ENCODE data around the gene DOK7. TPM values are rescaled to one million over a fixed set of nuclear protein-coding genes. Genes with fewer than 3 reads are reported as not detected.

Gene DOK7
- total RNA-seq, 1 experiment from 2014 or later: not detected

DNA sequence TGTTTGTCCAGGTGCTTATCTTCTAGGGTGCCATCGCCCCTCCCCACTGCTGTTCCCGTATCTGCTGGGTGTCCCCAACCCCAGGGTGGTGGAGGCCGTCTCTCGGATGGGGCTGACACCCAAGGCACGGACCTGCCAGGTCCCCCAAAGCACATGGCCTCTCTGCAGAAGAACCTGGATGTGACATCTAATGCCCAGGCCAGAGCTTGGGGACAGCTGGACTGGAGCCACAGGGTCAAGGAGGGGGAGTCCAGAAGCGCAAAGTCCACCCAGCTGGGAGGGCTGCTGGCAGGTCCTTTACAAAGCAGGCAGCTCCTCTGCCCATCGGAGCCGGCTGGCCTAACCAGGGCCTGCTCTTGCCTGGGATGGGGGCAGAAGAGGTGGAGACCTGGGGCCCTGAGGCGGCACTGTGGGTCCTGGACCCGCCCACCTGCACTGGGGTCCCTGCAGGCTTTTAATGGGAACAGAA is 751 bp upstream of the DOK7 start:
- DNase-seq (ENCODE audit: low read depth): no peak

- DNase-seq (ENCODE audit: low read depth): no peak
Measured at GRCh38 chr4:3463556-3464348, 646 bp downstream of the DOK7 start.

GRCh38 chr4:3464349-3464905 is 1.3 kb downstream of the DOK7 start:
- no peak for DNase-seq (ENCODE audit: low read depth)

DNA sequence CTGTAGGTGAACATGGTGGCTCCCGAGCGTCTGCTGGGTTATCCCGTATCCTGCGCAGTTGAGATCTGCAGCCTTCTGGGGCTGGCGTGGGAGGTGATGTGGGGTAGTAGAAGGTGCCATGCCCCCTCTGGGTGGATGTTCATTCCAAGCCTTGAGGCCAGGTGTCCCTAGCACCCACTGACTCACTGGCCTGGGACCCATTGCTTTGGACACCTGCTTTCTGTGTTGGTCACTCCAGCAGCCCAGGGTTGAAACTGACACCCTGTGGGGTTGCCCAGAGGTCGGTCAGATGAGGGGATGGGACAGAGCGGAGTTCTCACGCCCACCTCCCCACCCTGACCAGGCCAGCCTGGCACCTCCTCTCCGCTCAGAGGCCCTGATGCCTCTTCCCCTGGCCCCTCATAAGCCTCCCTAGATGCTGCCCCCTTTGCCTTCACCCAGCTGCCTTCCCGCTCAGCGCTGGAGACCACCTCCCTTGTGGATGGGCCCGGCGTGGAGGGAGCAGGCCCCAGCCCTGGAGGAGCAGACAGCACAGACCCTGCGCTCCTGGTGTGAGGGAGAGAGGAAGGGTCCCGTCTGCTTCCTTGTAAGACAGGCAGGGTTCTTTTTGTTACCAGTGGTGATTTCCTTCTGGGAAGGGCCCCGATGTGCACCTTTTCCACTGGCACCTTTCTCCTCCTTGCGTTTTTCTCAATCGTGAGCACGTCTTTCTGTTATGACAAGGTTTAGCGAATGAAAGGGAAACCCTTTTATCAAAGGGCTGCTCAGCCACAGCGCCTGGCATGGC is 2.0 kb downstream of the DOK7 start:
- DNase-seq (ENCODE audit: low read depth): no peak

DNA sequence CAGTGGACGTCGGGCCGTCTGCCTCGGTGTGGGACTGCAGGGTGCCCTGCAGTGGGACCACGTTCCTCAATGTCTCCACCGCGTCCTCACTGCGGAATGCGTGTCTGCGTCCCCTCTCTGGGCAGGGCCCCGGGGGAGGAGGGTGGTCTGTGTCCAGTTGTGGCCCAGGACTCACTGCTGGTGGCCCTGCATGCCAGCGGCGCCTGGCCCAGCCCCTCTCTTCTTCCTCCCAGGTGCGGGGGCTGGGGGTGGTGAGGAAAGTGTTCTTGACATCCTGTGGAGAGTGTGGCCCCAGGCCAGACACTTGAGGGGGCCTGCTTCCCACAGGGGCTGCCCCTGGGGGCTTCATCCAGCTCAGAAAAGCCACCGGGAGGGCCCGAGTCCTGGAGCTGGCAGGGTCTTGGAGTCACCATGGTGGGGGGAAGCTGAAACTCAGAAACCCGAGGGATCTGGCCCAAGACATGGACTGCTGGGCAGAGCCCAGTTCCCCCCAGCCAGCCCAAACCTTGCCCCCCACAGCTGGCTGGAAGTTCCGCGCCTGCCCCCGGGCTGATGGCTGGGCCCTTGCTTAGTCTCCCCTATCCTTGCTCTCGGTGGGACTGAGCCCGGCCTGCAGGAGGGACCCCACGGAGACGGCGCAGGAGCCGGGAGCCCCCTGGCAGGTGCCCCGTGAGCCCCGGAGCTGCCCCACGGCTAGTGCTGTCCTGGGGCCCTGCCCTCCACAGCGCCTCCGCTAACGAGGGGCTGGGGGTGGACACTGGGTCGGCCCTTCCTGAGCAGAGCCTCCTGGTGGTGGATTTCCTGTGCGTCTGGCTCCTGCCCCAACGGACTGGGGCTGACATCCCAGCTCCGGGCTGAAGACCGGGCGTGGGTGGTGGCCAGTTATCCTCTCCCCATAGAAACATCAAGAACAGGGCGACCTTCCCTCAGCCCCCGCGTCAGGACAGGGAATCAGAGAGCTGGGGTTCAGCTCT is 2.9 kb downstream of the DOK7 start:
- no peak for DNase-seq (ENCODE audit: low read depth)

DNA sequence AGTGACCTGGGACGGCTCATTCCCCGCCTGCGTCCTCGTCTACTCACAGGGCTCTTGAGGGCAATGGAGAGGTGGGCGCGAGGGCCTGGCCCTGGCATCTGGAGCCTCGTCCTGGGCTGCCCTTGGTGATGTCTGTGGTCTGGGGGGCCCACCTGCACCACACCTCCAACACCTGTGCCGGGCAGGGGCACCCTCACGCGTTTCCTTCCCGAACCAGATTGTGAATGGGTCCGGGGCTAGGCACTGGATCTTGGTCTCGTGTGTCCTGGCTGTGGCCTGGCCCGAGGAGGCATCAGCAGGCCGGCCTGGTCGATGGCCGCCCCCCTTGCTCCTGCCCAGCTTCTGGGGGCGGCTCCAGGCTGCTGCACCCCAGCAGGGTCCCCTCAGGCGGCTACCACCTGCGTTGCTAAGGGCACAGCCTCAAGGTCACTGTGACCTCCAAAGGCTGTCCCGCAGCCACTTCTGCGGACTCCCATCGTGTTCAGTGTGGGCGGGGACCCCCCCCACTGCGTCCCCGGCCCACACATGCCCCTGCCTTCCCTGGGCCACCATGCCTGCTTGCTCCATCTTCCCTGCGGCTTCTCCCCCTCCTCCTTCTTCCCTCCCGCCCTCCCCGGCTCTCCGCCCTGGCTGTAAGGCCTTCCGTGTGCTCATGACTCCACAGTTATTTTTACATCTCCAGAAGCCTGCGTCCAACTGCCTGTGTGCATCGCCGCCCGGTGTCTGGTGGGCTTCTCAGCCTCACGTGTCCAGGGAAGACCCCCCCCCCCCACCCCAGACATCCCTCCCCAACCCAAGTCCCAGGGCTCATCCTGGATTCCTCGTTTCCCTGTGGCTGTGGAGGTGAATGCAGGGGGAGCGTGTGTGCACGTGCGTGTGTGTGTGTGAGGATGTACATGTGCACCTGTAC is 3.8 kb downstream of the DOK7 start:
- no peak for DNase-seq (ENCODE audit: low read depth)

GRCh38 chr4:3467601-3468031 is 4.5 kb downstream of the DOK7 start:
- no peak for DNase-seq (ENCODE audit: low read depth)

- DNase-seq (ENCODE audit: low read depth): no peak
Measured at GRCh38 chr4:3468154-3468553, 5.0 kb downstream of the DOK7 start.

DNA sequence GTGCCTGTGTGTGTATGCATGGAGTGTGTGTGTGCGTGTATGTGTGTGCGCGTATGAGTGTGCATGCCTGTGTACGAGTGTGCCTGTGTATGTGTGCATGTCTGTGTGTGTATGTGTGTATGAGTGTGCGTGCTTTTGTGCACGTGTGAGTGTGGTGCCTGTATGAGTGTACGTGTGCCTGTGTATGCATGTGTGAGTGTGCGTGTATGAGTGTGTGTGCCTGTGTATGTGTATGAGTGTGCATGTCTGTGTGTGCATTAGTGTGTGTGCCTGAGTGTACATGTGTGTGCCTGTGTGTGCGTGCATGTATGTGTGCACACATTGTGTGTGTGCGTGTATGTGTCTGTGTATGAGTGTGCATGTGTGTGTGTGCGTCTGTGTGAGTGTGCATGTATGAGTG is 5.7 kb downstream of the DOK7 start:
- no peak for DNase-seq (ENCODE audit: low read depth)

DNA sequence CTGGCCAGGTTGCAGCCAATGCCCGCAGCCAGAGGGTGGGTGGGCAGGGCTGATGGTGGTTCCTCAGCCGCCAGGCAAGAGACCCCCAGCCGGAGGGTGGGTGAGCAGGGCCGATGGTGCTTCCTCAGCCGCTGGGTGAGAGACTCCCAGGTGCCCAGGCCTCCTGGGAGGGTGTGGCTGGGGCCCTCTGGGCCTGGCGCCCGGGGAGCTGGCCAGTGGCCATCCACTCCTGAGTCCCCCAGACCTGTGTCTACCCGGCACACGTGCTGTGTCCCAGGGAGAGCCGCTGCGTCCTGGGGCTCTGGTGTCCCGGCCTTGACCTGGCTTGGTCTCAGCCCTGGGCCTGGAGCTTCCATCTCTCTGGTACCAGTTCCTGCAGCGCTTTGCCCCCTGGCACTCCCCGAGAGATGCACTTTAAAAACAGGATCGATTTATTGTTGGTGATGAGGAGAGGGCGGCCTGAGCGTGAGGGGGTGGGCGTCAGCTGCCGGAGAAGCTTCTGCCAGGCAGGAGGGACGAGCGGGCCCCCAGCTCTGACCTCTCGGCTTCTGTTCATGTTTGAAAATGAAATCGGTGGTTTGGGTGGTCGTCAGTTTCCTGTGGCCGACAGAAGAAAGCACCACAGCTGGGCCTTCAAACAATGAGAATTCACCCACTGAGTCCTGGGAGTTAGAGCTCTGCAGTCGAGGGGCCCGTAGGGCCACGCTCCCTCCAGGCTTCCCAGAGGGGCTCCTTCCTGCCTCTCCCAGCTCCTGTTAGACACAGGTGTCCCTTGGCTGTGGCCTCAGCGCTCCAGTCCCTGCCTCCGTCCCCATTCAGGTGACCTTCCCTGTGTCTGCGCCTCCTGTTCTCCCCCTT is 6.5 kb downstream of the DOK7 start:
- no peak for DNase-seq (ENCODE audit: low read depth)

- DNase-seq (ENCODE audit: low read depth): no peak
Measured at GRCh38 chr4:3470244-3471097, 7.4 kb downstream of the DOK7 start.

- DNase-seq (ENCODE audit: low read depth): no peak
Measured at GRCh38 chr4:3471098-3471760, 8.1 kb downstream of the DOK7 start.

DNA sequence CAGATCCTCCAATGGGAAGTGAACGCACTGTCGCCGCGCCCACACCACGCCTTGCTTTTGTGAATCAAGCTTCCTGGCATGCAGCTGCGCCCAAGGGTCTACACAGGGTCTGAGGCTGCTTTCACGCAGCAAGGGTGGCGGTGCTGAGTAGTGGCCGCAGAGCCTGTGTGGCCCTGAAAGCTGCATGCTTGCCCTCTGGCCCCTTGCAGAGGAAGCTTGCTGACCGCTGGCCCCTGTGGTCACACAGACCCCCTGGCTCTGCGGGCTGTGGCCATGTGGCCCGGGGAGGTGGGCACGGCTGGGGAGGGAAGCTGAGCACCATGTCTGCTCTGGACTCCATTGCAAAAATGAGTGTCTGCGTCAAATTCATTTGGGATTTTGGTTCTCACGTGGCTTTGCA is 8.8 kb downstream of the DOK7 start:
- DNase-seq (ENCODE audit: low read depth): no peak

DNA sequence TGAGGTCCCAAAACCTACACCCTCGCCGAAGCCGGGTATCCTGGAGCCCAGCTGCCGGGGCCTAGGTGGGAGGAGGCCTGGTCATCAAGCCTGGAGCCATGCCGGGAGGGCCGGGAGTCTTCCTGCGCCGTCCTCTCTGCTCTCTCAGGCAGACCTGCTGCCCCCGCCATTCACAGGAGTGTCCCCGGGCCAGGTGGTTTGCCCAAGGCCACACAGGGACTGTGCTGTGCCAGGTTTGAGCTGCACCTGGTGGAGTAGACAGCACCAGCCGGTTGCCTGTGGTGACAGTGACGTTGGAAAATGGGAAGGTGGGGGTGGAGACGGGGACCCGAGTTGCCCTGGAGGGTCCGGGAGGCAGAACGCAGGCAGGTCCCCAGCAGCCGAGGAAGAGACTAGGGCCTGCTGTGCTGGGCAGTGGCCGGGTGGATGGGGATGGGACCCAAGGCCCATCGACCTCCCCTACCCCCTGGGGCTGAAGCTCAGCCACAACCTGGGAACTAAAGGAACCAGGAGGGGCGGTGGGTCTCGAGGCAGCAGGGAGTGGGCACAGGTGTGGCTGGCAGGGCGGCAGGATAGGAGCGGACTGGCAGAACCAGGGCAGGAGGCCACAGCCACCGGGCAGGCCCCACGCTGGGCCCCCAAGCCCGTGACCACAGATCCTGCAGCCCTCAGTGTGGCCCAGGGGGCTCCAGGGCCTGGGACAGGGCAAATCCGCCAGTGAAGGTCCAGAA is 9.5 kb downstream of the DOK7 start:
- no peak for DNase-seq (ENCODE audit: low read depth)

DNA sequence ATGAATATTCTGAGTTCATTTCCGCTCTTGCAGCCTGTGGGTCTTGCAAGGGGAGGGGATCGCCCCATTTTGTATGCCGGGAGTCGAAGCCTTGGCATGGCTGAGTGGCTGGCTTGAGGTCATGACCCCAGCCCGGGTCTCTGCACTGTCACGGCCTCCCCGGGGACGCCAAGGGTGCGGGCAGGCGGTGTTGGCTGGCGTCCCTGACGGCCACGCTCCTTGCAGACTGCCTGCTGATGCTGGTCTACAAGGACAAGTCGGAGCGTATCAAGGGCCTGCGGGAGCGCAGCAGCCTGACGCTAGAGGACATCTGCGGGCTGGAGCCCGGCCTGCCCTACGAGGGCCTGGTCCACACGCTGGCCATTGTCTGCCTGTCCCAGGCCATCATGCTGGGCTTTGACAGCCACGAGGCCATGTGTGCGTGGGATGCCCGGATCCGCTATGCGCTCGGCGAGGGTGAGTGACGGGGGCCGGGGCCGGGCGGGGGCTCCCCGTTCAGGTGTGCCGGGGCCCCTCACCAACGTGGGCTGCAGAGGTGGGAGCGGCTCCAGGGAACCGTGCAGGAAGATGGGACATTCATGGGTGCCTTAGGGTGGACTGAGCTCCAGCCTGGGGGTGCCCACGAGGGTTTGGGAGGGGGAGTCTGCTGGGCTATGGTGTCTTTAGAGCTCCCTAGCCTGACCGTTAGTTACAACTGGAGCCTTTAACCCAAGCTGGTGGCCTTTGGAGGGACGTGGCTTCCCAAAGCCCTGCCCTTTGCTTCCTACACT is 10.3 kb downstream of the DOK7 start:
- no peak for DNase-seq (ENCODE audit: low read depth)

DNA sequence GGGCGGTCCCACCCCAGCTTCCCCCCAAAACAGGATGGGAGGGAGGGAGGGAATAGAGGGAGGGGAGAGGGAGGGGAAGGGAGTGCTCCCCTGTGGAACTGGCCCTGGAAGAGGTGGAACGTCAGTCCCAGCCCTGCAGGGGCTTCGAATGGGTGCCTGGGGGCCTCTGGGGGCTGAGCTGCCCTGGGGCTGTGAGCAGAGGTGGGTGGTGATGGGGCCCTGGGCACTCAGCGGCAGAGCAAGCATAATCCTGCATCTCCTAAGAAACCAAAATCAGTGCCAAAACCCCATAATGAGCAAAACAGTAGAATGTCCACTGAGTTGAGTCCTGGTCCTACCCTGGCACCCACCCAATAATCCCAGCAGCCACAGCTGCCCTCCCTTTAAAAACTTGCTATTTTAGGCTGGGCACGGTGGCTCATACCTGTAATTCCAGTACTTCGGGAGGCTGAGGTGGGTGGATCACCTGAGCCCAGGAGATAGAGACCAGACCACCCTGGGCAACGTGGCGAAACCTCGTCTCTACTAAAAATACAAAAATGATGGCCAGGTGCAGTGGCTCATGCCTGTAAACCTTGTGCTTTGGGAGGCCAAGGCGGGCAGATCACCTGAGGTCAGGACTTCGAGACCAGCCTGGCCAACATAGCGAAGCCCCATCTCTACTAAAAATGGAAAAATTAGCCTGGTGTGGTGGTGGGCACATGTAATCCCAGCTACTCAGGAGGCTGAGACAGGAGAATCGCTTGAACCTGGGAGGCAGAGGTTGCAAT is 11.1 kb downstream of the DOK7 start:
- no peak for DNase-seq (ENCODE audit: low read depth)
